Loucy (cell line): ENCODE measurements around the gene PIGQ.

Experiments
- H2AFZ ChIP-seq: fragments of 200-600 bp; sonication (generic); 2 replicates; pipeline ENCODE4 v1.6.0; 2016; ENCODE audit warnings: antibody characterized with exemption, mild to moderate bottlenecking, low read length, moderate library complexity
- H3F3A ChIP-seq: fragments of 200-600 bp; 2 replicates; pipeline ENCODE4 v1.6.0; 2016; ENCODE audit warnings: antibody characterized with exemption, low read depth, mild to moderate bottlenecking
- H3K27me3 ChIP-seq: fragments of 200-600 bp; sonication (generic); 2 replicates; pipeline ENCODE4 v1.6.1; 2014; ENCODE audit warnings: low read length, mild to moderate bottlenecking; ENCODE audit not compliant: insufficient read depth, poor library complexity, severe bottlenecking
- H3K36me3 ChIP-seq: fragments of 200-600 bp; sonication (generic); 2 replicates; pipeline ENCODE4 v1.6.1; 2016; ENCODE audit warnings: low read length; ENCODE audit not compliant: insufficient read depth
- H3K4me1 ChIP-seq: fragments of 200-600 bp; sonication (generic); 2 replicates; pipeline ENCODE4 v1.5.1; 2014; ENCODE audit warnings: low read length, mild to moderate bottlenecking; ENCODE audit not compliant: insufficient read depth, poor library complexity, severe bottlenecking
- H3K4me2 ChIP-seq: fragments of 200-600 bp; sonication (generic); 2 replicates; pipeline ENCODE4 v1.6.0; 2014; ENCODE audit warnings: antibody characterized with exemption, low read length, low read depth, mild to moderate bottlenecking; ENCODE audit not compliant: poor library complexity, severe bottlenecking
- H3K4me3 ChIP-seq: fragments of 200-600 bp; sonication (generic); 2 replicates; pipeline ENCODE4 v1.5.1; 2014; ENCODE audit warnings: low read length, mild to moderate bottlenecking, mixed read lengths; ENCODE audit not compliant: poor library complexity, severe bottlenecking
- H3K79me2 ChIP-seq: fragments of 200-600 bp; sonication (generic); 2 replicates; pipeline ENCODE4 v1.6.1; 2014; ENCODE audit warnings: low read length; ENCODE audit not compliant: insufficient read depth
- H3K9ac ChIP-seq: fragments of 200-600 bp; sonication (generic); 2 replicates; pipeline ENCODE4 v1.6.0; 2014; ENCODE audit warnings: mild to moderate bottlenecking, low read depth, low read length, moderate library complexity; ENCODE audit not compliant: poor library complexity, severe bottlenecking
- H3K9me2 ChIP-seq: fragments of 200-600 bp; sonication (generic); replicated peaks from 2 replicates; pipeline ENCODE4 v1.6.1; 2016; ENCODE audit warnings: low read depth, low read length, mixed read lengths
- H3K9me3 ChIP-seq: fragments of 200-600 bp; sonication (generic); 2 replicates; pipeline ENCODE4 v1.6.1; 2014; ENCODE audit warnings: mild to moderate bottlenecking, antibody characterized with exemption, low read length, low read depth; ENCODE audit not compliant: insufficient read depth
- H4K20me1 ChIP-seq: fragments of 200-600 bp; sonication (generic); 2 replicates; pipeline ENCODE4 v1.6.0; 2014; ENCODE audit warnings: antibody characterized with exemption, low read length, mild to moderate bottlenecking; ENCODE audit not compliant: insufficient read depth, poor library complexity, severe bottlenecking
- CTCF ChIP-seq: fragments of 200-600 bp; sonication (generic); conservative IDR thresholded peaks from 2 replicates; pipeline ENCODE4 v1.5.1; 2014; ENCODE audit warnings: mild to moderate bottlenecking, antibody characterized with exemption, low read length
- EZH2phosphoT487 ChIP-seq: fragments of 200-600 bp; IDR thresholded peaks from 2 replicates; pipeline ENCODE4 v1.6.1; 2018; ENCODE audit warnings: antibody characterized with exemption, mild to moderate bottlenecking, moderate library complexity, borderline replicate concordance

PIGQ gene

DNA sequence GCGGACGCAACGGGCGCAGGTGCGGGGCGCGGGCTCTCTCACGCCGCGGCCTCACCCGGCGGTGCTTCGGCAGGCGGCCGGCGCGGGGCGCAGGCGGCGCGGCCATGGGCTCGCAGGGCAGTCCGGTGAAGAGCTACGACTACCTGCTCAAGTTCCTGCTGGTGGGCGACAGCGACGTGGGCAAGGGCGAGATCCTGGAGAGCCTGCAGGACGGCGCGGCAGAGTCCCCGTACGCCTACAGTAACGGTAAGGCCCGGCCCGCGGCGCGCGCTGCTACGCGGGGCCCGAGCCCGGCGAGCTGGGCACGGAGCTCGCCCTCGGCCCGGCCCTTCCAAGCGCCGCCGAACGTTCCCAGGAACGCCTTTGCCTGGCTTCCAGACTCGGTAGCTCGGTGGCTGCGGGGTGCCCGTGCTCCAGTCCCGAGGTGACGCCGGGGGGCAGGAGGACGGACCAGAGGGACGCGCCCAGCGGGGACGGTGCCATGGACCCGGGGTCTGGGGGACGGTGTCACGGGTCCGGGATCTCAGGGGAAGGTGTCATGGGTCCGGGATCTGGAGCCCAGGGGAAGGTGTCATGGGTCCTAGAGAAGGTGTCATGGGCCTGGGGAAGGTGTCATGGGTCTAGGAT lies 20.5 kb downstream of the PIGQ start:
- Histone ChIP-seq H3K9me3 (no peaks in the 10 kb centered on the region), H3K9ac (peak overlapping the region; percentile 82), H3K27me3 (no peaks in the 10 kb centered on the region), H4K20me1 (peaks cover 6% of the 10 kb centered on the region), H3K79me2 (peaks cover 59% of the 10 kb centered on the region; the same call in 1 of the 2 replicates), H2AFZ (no peak overlapping the region), H3K36me3 (no peaks in the 10 kb centered on the region), H3K4me2 (peak overlapping the region; percentile 85), H3K9me2 (no peaks in the 10 kb centered on the region), H3K4me3 (peak overlapping the region; percentile 78), H3K4me1 (peaks cover 25% of the 10 kb centered on the region), H3F3A (no peaks in the 10 kb centered on the region)
- TF ChIP-seq CTCF (no peak), EZH2phosphoT487 (no peak)

- peaks cover 6% of the 10 kb centered on the region for H4K20me1 ChIP-seq
- H2AFZ ChIP-seq: no peak overlapping the region
- no peaks in the 10 kb centered on the region for H3F3A ChIP-seq
- H3K4me3 ChIP-seq: peak overlapping the region; percentile 78
- H3K4me2 ChIP-seq: peak overlapping the region; percentile 85
- peak overlapping the region; percentile 82 for H3K9ac ChIP-seq
- no peaks in the 10 kb centered on the region for H3K9me2 ChIP-seq
- no peaks in the 10 kb centered on the region for H3K9me3 ChIP-seq
- no peaks in the 10 kb centered on the region for H3K27me3 ChIP-seq
- H3K36me3 ChIP-seq: no peaks in the 10 kb centered on the region
- peaks cover 60% of the 10 kb centered on the region; the same call in 1 of the 2 replicates for H3K79me2 ChIP-seq
- TF ChIP-seq EZH2phosphoT487 (no peak), CTCF (no peak)
- peaks cover 25% of the 10 kb centered on the region for H3K4me1 ChIP-seq
Observed at GRCh38 chr16:590815-591200, 21.0 kb downstream of the PIGQ start.

GRCh38 chr16:591231-591630 lies 21.5 kb downstream of the PIGQ start:
- H3K9me2 ChIP-seq: no peaks in the 10 kb centered on the region

More at GRCh38 chr16:591231-591630, 21.5 kb downstream of the PIGQ start:
- Histone ChIP-seq H3K4me3 (peak overlapping the region; percentile 78), H3K4me1 (peaks cover 25% of the 10 kb centered on the region), H3K9ac (peak overlapping the region; percentile 82), H3F3A (no peaks in the 10 kb centered on the region), H3K36me3 (no peaks in the 10 kb centered on the region), H2AFZ (no peak overlapping the region), H3K79me2 (peaks cover 64% of the 10 kb centered on the region; the same call in 1 of the 2 replicates), H3K27me3 (no peaks in the 10 kb centered on the region), H3K4me2 (peak overlapping the region; percentile 85), H4K20me1 (peaks cover 6% of the 10 kb centered on the region), H3K9me3 (no peaks in the 10 kb centered on the region)
- TF ChIP-seq EZH2phosphoT487: no peak
- TF ChIP-seq CTCF: no peak
